Measurements from ENCODE around the gene SAMD10.

- no peak for TF ChIP-seq AEBP2 (tag by site-specific recombination; IDR thresholded peaks at IDR 0.05; ENCODE audit: borderline replicate concordance)
- TF ChIP-seq CTCF (tag by site-specific recombination; IDR thresholded peaks at IDR 0.05), result no peak
- TF ChIP-seq ZBTB21 (tag by site-specific recombination; IDR thresholded peaks at IDR 0.05), result no peak
- no peak for TF ChIP-seq KLF7 (tag by site-specific recombination; IDR thresholded peaks at IDR 0.05; ENCODE audit: borderline replicate concordance)
Observed at GRCh38 chr20:63967330-63968135, 11.9 kb downstream of the SAMD10 start.
